Pulmonary artery endothelial cell (primary cell): ENCODE measurements around the gene GLOD5. TPM values are rescaled to one million over a fixed set of nuclear protein-coding genes. Genes with fewer than 3 reads are reported as not detected.

Experiments used
- DNase-seq: peaks from one replicate; pipeline ENCODE4 v3.0.0-alpha.2; 2011; ENCODE audit warnings: low read depth, low spot score
- total RNA-seq: library from RNA; depleted of rRNA; stranded (reverse); fragments of >200 nt; gene quantifications from 2 replicates; pipeline ENCODE4 v1.2.3, GENCODE V29; 2014

The GLOD5 gene
- total RNA-seq, 1 donor from 2014 or later, result not detected

- no peak for DNase-seq
These were observed 7.8 kb upstream of the GLOD5 start for GRCh38 chrX:48753708-48754228.

- no peak for DNase-seq
These were observed 7.3 kb upstream of the GLOD5 start for GRCh38 chrX:48754238-48754637.

GRCh38 chrX:48769230-48769629 is 7.7 kb downstream of the GLOD5 start:
- no peak for DNase-seq

GRCh38 chrX:48770296-48770695 is 8.7 kb downstream of the GLOD5 start:
- no peak for DNase-seq

GRCh38 chrX:48772602-48773001 is 11.1 kb downstream of the GLOD5 start:
- no peak for DNase-seq

GRCh38 chrX:48776818-48777439 is 15.4 kb downstream of the GLOD5 start:
- DNase-seq, result no peak

- DNase-seq, result no peak
These were observed 17.9 kb downstream of the GLOD5 start for GRCh38 chrX:48779399-48779798.

GRCh38 chrX:48781705-48782104 is 20.2 kb downstream of the GLOD5 start:
- no peak for DNase-seq

GRCh38 chrX:48782216-48782615 is 20.7 kb downstream of the GLOD5 start:
- DNase-seq, result no peak

- no peak for DNase-seq
These were observed 21.2 kb downstream of the GLOD5 start for GRCh38 chrX:48782795-48783194.

GRCh38 chrX:48784726-48785125 is 23.2 kb downstream of the GLOD5 start:
- DNase-seq, result no peak

GRCh38 chrX:48785186-48785539 is 23.6 kb downstream of the GLOD5 start:
- DNase-seq, result no peak

GRCh38 chrX:48785540-48786214 is 24.1 kb downstream of the GLOD5 start:
- DNase-seq, result no peak

GRCh38 chrX:48786341-48786800 is 24.8 kb downstream of the GLOD5 start, which contains the start of gene GATA1:
TSS of gene GATA1 (plus strand) at chrX:48786590. CDS start at chrX:48791110, 4,520 bp downstream.
- DNase-seq, result no peak

GRCh38 chrX:48786825-48787504 is 25.4 kb downstream of the GLOD5 start:
- DNase-seq, result no peak

- no peak for DNase-seq
These were observed 26.2 kb downstream of the GLOD5 start for GRCh38 chrX:48787505-48788443.

- no peak for DNase-seq
These were observed 28.0 kb downstream of the GLOD5 start for GRCh38 chrX:48789366-48790220.

- no peak for DNase-seq
These were observed 28.9 kb downstream of the GLOD5 start for GRCh38 chrX:48790477-48790876.

- no peak for DNase-seq
These were observed 29.7 kb downstream of the GLOD5 start for GRCh38 chrX:48791063-48791820.

GRCh38 chrX:48792219-48792618 is 30.7 kb downstream of the GLOD5 start:
- DNase-seq, result no peak
